Mesothelial cell of epicardium (in vitro differentiated cells): Measurements from ENCODE around the gene ICA1. TPM values are rescaled to one million over a fixed set of nuclear protein-coding genes. Genes with fewer than 3 reads are reported as not detected.

Source experiments
- DNase-seq, 2 experiments: peaks; one replicate each; pipeline ENCODE4 v3.0.0; 2021; ENCODE audit warnings: low spot score in 2 of 2; ENCODE audit not compliant: unreplicated experiment in 2 of 2
- H3K27ac Mint-ChIP-seq: 2 replicates; pipeline ENCODE4 v1.8.0; 2021; ENCODE audit warnings: mixed read lengths
- H3K27me3 Mint-ChIP-seq: 2 replicates; pipeline ENCODE4 v1.8.0; 2021; ENCODE audit warnings: low read depth, mixed read lengths
- H3K36me3 Mint-ChIP-seq: 2 replicates; pipeline ENCODE4 v1.8.0; 2021; ENCODE audit warnings: mixed read lengths
- H3K4me1 Mint-ChIP-seq: 2 replicates; pipeline ENCODE4 v1.8.0; 2021; ENCODE audit warnings: mixed read lengths
- H3K4me3 Mint-ChIP-seq: 2 replicates; pipeline ENCODE4 v1.8.0; 2021; ENCODE audit warnings: mild to moderate bottlenecking, moderate library complexity, mixed read lengths
- H3K9me3 Mint-ChIP-seq: 2 replicates; pipeline ENCODE4 v1.8.0; 2021; ENCODE audit warnings: mixed read lengths
- total RNA-seq: library from RNA; stranded (reverse); gene quantifications from 3 replicates; pipeline ENCODE4 v1.2.1, GENCODE V29; 2021
- TF ChIP-seq, protein P1 (sequence below): fragments of 200-600 bp; sonication (generic); IDR thresholded peaks from one replicate; pipeline ENCODE4 v1.5.0; 2021; ENCODE audit warnings: antibody characterized with exemption; ENCODE audit not compliant: unreplicated experiment

Gene ICA1
- total RNA-seq, 1 donor from 2014 or later = 8.2 TPM

GRCh38 chr7:8177109-8177933 lies 84.6 kb downstream of the ICA1 start:
- Mint-ChIP-seq H3K4me3 (no peak overlapping the region), H3K4me1 (peaks cover 13% of the 10 kb centered on the region), H3K27me3 (no peaks in the 10 kb centered on the region), H3K9me3 (peaks cover 3% of the 10 kb centered on the region), H3K36me3 (no peaks in the 10 kb centered on the region), H3K27ac (no peak overlapping the region)
- DNase-seq = no peak
- TF ChIP-seq, protein P1, sequence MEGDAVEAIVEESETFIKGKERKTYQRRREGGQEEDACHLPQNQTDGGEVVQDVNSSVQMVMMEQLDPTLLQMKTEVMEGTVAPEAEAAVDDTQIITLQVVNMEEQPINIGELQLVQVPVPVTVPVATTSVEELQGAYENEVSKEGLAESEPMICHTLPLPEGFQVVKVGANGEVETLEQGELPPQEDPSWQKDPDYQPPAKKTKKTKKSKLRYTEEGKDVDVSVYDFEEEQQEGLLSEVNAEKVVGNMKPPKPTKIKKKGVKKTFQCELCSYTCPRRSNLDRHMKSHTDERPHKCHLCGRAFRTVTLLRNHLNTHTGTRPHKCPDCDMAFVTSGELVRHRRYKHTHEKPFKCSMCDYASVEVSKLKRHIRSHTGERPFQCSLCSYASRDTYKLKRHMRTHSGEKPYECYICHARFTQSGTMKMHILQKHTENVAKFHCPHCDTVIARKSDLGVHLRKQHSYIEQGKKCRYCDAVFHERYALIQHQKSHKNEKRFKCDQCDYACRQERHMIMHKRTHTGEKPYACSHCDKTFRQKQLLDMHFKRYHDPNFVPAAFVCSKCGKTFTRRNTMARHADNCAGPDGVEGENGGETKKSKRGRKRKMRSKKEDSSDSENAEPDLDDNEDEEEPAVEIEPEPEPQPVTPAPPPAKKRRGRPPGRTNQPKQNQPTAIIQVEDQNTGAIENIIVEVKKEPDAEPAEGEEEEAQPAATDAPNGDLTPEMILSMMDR = no peak

DNA sequence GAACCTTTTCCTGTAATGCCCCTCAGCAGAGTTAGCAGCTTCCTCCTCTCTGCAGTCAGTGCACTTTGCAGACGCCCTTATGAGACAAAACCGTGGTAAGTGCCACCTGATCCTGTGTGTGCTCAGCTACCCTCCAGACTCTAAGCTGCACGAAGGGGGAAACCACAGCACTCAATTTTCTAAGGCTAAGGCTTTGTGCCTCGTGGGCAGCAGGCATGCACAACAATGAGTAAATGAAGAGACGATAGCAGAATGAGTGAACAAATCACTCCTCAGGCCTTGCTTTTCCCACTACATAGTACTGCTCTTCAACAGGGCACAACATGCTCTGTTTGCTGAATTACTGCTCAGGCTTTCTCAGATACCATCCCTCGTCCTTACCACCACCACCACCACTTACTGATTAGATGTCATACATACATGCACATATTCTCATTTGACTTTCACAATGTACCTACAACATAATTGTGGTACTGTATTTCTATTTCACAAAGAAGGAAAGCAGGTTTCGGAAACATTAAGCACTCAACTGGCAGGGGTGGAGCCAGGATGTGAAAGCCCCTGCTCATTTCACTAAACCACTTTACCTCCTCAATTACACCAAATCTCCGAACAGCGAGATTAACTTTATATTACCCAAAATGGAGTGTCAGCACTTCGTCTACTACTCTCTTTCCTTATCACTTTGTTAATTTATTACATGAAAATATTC lies 85.4 kb downstream of the ICA1 start:
- H3K4me3 Mint-ChIP-seq = no peak overlapping the region
- H3K4me1 Mint-ChIP-seq = peaks cover 13% of the 10 kb centered on the region
- TF ChIP-seq, protein P1 = no peak
- DNase-seq = no peak
- H3K36me3 Mint-ChIP-seq = no peaks in the 10 kb centered on the region
- peaks cover 3% of the 10 kb centered on the region for H3K9me3 Mint-ChIP-seq
- no peaks in the 10 kb centered on the region for H3K27me3 Mint-ChIP-seq
- H3K27ac Mint-ChIP-seq = no peak overlapping the region

DNA sequence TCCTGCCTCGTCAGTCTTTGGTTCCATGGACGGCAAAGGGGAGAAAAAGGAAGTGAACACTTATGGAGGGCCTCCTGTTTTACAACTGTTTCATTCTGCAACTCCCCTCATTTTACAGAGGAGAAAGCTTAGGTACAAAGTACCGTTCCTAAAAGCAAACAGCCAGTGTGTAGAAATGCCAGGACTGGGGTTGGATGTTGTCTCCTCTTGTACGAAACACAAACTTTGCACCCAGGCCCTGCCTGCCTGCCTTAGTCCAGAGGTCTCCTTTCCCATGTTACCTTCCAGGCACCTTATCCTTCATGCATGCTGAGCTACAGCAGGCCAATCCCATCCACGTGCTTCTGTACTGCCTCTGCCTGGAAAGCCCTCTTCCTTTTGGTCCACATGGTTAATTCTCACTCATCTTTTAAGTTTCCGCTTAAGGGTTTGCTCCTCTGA lies 86.0 kb downstream of the ICA1 start:
- peaks cover 13% of the 10 kb centered on the region for H3K4me1 Mint-ChIP-seq
- H3K4me3 Mint-ChIP-seq = no peak overlapping the region
- H3K27ac Mint-ChIP-seq = no peak overlapping the region
- DNase-seq = no peak
- no peaks in the 10 kb centered on the region for H3K27me3 Mint-ChIP-seq
- no peaks in the 10 kb centered on the region for H3K36me3 Mint-ChIP-seq
- TF ChIP-seq, protein P1 = no peak
- H3K9me3 Mint-ChIP-seq = peaks cover 3% of the 10 kb centered on the region

GRCh38 chr7:8172372-8173354 lies 89.3 kb downstream of the ICA1 start:
- Mint-ChIP-seq H3K4me3 (no peak overlapping the region), H3K27ac (no peak overlapping the region)

DNA sequence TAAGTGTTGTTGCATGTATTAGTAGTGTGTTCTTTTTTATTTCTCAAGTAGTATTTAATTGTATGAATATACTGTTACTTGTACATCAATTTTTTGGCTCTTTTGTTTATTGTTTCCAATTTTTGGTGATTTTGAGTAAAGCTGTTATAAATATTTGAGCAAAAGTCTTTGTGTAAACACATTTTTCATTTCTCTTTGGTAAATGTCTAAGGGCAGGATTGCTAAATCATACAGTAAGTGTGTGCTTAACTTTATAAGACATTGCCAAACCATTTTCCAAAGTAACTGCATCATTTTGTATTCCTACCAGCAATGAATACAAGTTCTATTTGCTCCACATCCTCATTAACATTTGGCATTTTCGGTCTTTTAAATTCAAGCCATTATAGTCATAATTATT lies 92.8 kb downstream of the ICA1 start:
- no peaks in the 10 kb centered on the region for H3K4me1 Mint-ChIP-seq
- H3K4me3 Mint-ChIP-seq = no peak overlapping the region
- H3K27ac Mint-ChIP-seq = no peak overlapping the region
- no peak for DNase-seq
- TF ChIP-seq, protein P1 = no peak
- H3K27me3 Mint-ChIP-seq = no peaks in the 10 kb centered on the region
- no peaks in the 10 kb centered on the region for H3K9me3 Mint-ChIP-seq
- no peaks in the 10 kb centered on the region for H3K36me3 Mint-ChIP-seq

More at GRCh38 chr7:8172372-8173354, 89.3 kb downstream of the ICA1 start:
- H3K4me1 Mint-ChIP-seq = peaks cover 10% of the 10 kb centered on the region
- no peaks in the 10 kb centered on the region for H3K9me3 Mint-ChIP-seq
- H3K27me3 Mint-ChIP-seq = no peaks in the 10 kb centered on the region
- TF ChIP-seq, protein P1 = no peak
- DNase-seq = no peak
- H3K36me3 Mint-ChIP-seq = no peaks in the 10 kb centered on the region
